GM23248 (cell line): ENCODE data around the gene TPRA1. TPM values are rescaled to one million over a fixed set of nuclear protein-coding genes. Genes with fewer than 3 reads are reported as not detected.

Experiments used
- DNase-seq: peaks from one replicate; pipeline ENCODE4 v3.0.0-alpha.2; 2015
- H2AFZ ChIP-seq: fragments of 200-600 bp; sonication (generic); 2 replicates; pipeline ENCODE4 v1.6.1; 2016; ENCODE audit warnings: antibody characterized with exemption
- H3F3A ChIP-seq: fragments of 200-600 bp; sonication (generic); 2 replicates; pipeline ENCODE4 v1.6.1; 2016; ENCODE audit warnings: mild to moderate bottlenecking, antibody characterized with exemption, mixed run types; ENCODE audit not compliant: insufficient read depth
- H3K27ac ChIP-seq: fragments of 200-600 bp; sonication (generic); 2 replicates; pipeline ENCODE4 v1.5.1; 2016; ENCODE audit warnings: mild to moderate bottlenecking
- H3K27me3 ChIP-seq: fragments of 200-600 bp; sonication (generic); replicated peaks from 2 replicates; pipeline ENCODE4 v1.6.1; 2016; ENCODE audit warnings: mild to moderate bottlenecking; ENCODE audit not compliant: insufficient read depth
- H3K36me3 ChIP-seq: fragments of 200-600 bp; sonication (generic); 2 replicates; pipeline ENCODE4 v1.6.1; 2016; ENCODE audit warnings: low read depth, mild to moderate bottlenecking
- H3K4me1 ChIP-seq: fragments of 200-600 bp; sonication (generic); 2 replicates; pipeline ENCODE4 v1.6.1; 2016; ENCODE audit warnings: mild to moderate bottlenecking; ENCODE audit not compliant: insufficient read depth
- H3K4me2 ChIP-seq: fragments of 200-600 bp; sonication (generic); one replicate; pipeline ENCODE4 v1.6.1; 2016; ENCODE audit warnings: mild to moderate bottlenecking; ENCODE audit not compliant: unreplicated experiment
- H3K4me3 ChIP-seq: fragments of 200-600 bp; sonication (generic); 2 replicates; pipeline ENCODE4 v1.5.1; 2016; ENCODE audit warnings: mild to moderate bottlenecking
- H3K79me2 ChIP-seq: fragments of 200-600 bp; sonication (generic); 2 replicates; pipeline ENCODE4 v1.6.1; 2016; ENCODE audit warnings: mild to moderate bottlenecking; ENCODE audit not compliant: insufficient read depth
- H3K9ac ChIP-seq: fragments of 200-600 bp; sonication (generic); 2 replicates; pipeline ENCODE4 v1.6.1; 2016; ENCODE audit warnings: mild to moderate bottlenecking
- H3K9me2 ChIP-seq: fragments of 200-600 bp; sonication (generic); 2 replicates; pipeline ENCODE4 v1.6.1; 2016; ENCODE audit warnings: mixed run types, mild to moderate bottlenecking, moderate library complexity; ENCODE audit not compliant: insufficient read depth
- H3K9me3 ChIP-seq: fragments of 200-600 bp; sonication (generic); one replicate; pipeline ENCODE4 v1.6.1; 2017; ENCODE audit warnings: low read depth
- H4K20me1 ChIP-seq: fragments of 200-600 bp; sonication (generic); 2 replicates; pipeline ENCODE4 v1.6.0; 2016; ENCODE audit not compliant: insufficient read depth
- EZH2 ChIP-seq: fragments of 200-600 bp; sonication (generic); IDR thresholded peaks from 2 replicates; pipeline ENCODE4 v1.6.1; 2018; ENCODE audit warnings: antibody characterized with exemption, mild to moderate bottlenecking; ENCODE audit not compliant: insufficient read depth, poor library complexity, severe bottlenecking
- EZH2phosphoT487 ChIP-seq: fragments of 200-600 bp; sonication (generic); IDR thresholded peaks from 2 replicates; pipeline ENCODE4 v1.6.1; 2018; ENCODE audit warnings: antibody characterized with exemption, moderate library complexity, mild to moderate bottlenecking, low read depth; ENCODE audit not compliant: insufficient read depth
- WGBS, 2 experiments: methylation state at CpG; one replicate each; pipeline ENCODE4 v1.1.6; 2015 to 2017; ENCODE audit warnings: low lambda C conversion rate in 2 of 2, low coverage in 1 of 2; ENCODE audit errors: missing lambda C conversion rate in 2 of 2; 5-methylcytosine and 5-hydroxymethylcytosine counted together
- in situ Hi-C: fragments of 300-500 bp; cut with MboI; formaldehyde crosslinking; loops from 2 replicates; pipeline ENCODE4 v1.15.0; 2020
- polyA plus RNA-seq: library from polyadenylated mRNA; unstranded; fragments of >200 nt; fragmentation: Nextera tagmentation; extraction: Ambion mirVana; gene quantifications from 2 replicates; pipeline ENCODE4 v1.2.1, GENCODE V29; 2016
- total RNA-seq: library from RNA; depleted of rRNA; stranded (reverse); fragments of >200 nt; shearing (Covaris generic); gene quantifications from 2 replicates; pipeline ENCODE4 v1.2.3, GENCODE V29; 2014

The TPRA1 gene
- total and polyA plus RNA-seq, 2 experiments from 2014 or later, result 42.8 to 56.1 TPM

- 95 to 96% methylated on average over 39 to 41 of the region's 41 CpGs for WGBS, 2 experiments
Observed at GRCh38 chr3:127604546-127605165, 14.1 kb upstream of the TPRA1 start.

GRCh38 chr3:127604035-127604434 lies 13.5 kb upstream of the TPRA1 start:
- no peaks in the 10 kb centered on the region for H3K9me2 ChIP-seq
- no peaks in the 10 kb centered on the region for H3K36me3 ChIP-seq
- H3K27me3 ChIP-seq, result no peaks in the 10 kb centered on the region
- no peak overlapping the region for H2AFZ ChIP-seq
- H3K9me3 ChIP-seq, result no peaks in the 10 kb centered on the region
- TF ChIP-seq EZH2, result no peak
- no peak for TF ChIP-seq EZH2phosphoT487
- 83 to 87% methylated on average over 7 of the region's 7 CpGs for WGBS, 2 experiments
- DNase-seq, result no peak
- H3F3A ChIP-seq, result no peaks in the 10 kb centered on the region
- in situ Hi-C loops, result no loop called here
- no peak overlapping the region for H3K27ac ChIP-seq
- H3K4me3 ChIP-seq, result no peak overlapping the region
- H4K20me1 ChIP-seq, result no peaks in the 10 kb centered on the region
- peaks cover 23% of the 10 kb centered on the region; the same call in 1 of the 2 replicates for H3K79me2 ChIP-seq
- H3K4me1 ChIP-seq, result peaks cover 3% of the 10 kb centered on the region; the same call in 1 of the 2 replicates
- no peak overlapping the region for H3K4me2 ChIP-seq
- no peak overlapping the region for H3K9ac ChIP-seq

More at GRCh38 chr3:127604546-127605165, 14.1 kb upstream of the TPRA1 start:
- H3K27ac ChIP-seq, result no peak overlapping the region
- TF ChIP-seq EZH2phosphoT487 (no peak), EZH2 (no peak)
- no peaks in the 10 kb centered on the region for H3K36me3 ChIP-seq
- DNase-seq, result no peak
- no peaks in the 10 kb centered on the region for H3K9me3 ChIP-seq
- no peaks in the 10 kb centered on the region for H3F3A ChIP-seq
- H2AFZ ChIP-seq, result no peak overlapping the region
- peaks cover 18% of the 10 kb centered on the region; the same call in 1 of the 2 replicates for H3K79me2 ChIP-seq
- H3K4me1 ChIP-seq, result no peaks in the 10 kb centered on the region
- H3K27me3 ChIP-seq, result no peaks in the 10 kb centered on the region
- no peak overlapping the region for H3K4me2 ChIP-seq
- no peaks in the 10 kb centered on the region for H4K20me1 ChIP-seq
- H3K9ac ChIP-seq, result no peak overlapping the region
- no peak overlapping the region for H3K4me3 ChIP-seq
- in situ Hi-C loops, result no loop called here
- H3K9me2 ChIP-seq, result no peaks in the 10 kb centered on the region

- Histone ChIP-seq H3F3A (no peaks in the 10 kb centered on the region), H3K79me2 (peaks cover 27% of the 10 kb centered on the region; the same call in 1 of the 2 replicates), H2AFZ (no peak overlapping the region), H3K27ac (no peak overlapping the region), H3K36me3 (no peaks in the 10 kb centered on the region), H3K4me3 (no peak overlapping the region), H4K20me1 (no peaks in the 10 kb centered on the region), H3K27me3 (no peaks in the 10 kb centered on the region), H3K9me2 (no peaks in the 10 kb centered on the region), H3K9me3 (no peaks in the 10 kb centered on the region), H3K9ac (no peak overlapping the region), H3K4me2 (no peak overlapping the region), H3K4me1 (peaks cover 7% of the 10 kb centered on the region)
- no peak for DNase-seq
- no peak for TF ChIP-seq EZH2phosphoT487
- no peak for TF ChIP-seq EZH2
- 76% methylated on average over 6 of the region's 6 CpGs for WGBS, 2 experiments
- in situ Hi-C loops, result no loop called here
Observed at GRCh38 chr3:127600749-127601456, 10.4 kb upstream of the TPRA1 start.

GRCh38 chr3:127598841-127599570 lies 8.5 kb upstream of the TPRA1 start:
- in situ Hi-C loops, result no loop called here
- TF ChIP-seq EZH2 (no peak), EZH2phosphoT487 (no peak)
- Histone ChIP-seq H3K27ac (peak overlapping the region; percentile 25; the same call in 1 of the 2 replicates), H3K4me2 (peak overlapping the region; percentile 86), H3F3A (no peaks in the 10 kb centered on the region), H3K9me3 (no peaks in the 10 kb centered on the region), H3K9me2 (no peaks in the 10 kb centered on the region), H3K4me1 (peaks cover 7% of the 10 kb centered on the region), H3K27me3 (no peaks in the 10 kb centered on the region), H3K79me2 (peaks cover 27% of the 10 kb centered on the region; the same call in 1 of the 2 replicates), H4K20me1 (no peaks in the 10 kb centered on the region), H3K9ac (peak overlapping the region; percentile 82), H2AFZ (peak overlapping the region; percentile 96), H3K4me3 (peak overlapping the region; percentile 75), H3K36me3 (no peaks in the 10 kb centered on the region)
- 64 to 71% methylated on average over 14 of the region's 14 CpGs for WGBS, 2 experiments
- no peak for DNase-seq
